KOPT-K1 (cell line): Measurements from ENCODE around the gene MARK4.
A peak's percentile ranks its signal among the peaks of the same experiment; 100 is the strongest.

Experiments
- H3K27ac ChIP-seq: fragments of 200-600 bp; sonication (generic); 2 replicates; pipeline ENCODE4 v1.5.1; 2016; ENCODE audit warnings: antibody characterized with exemption, mild to moderate bottlenecking, low read depth, low read length; ENCODE audit not compliant: poor library complexity, severe bottlenecking
- H3K36me3 ChIP-seq: fragments of 200-600 bp; sonication (generic); 2 replicates; pipeline ENCODE4 v1.5.1; 2017; ENCODE audit warnings: antibody characterized with exemption, mild to moderate bottlenecking, low read length, moderate library complexity; ENCODE audit not compliant: insufficient read depth
- H3K9me3 ChIP-seq: fragments of 200-600 bp; sonication (generic); 2 replicates; pipeline ENCODE4 v1.5.1; 2017; ENCODE audit warnings: antibody characterized with exemption, low read length, mild to moderate bottlenecking; ENCODE audit not compliant: insufficient read depth, poor library complexity, severe bottlenecking

MARK4 gene

GRCh38 chr19:45250832-45251451 is at the start of gene MARK4:
MARK4 (plus strand) TSS chr19:45251271; CDS start chr19:45251589, 318 bp downstream.
- Histone ChIP-seq H3K9me3 (no peaks in the 10 kb centered on the region), H3K27ac (peak within 1 kb of the TSS; percentile 62), H3K36me3 (no peaks in the 10 kb centered on the region)

DNA sequence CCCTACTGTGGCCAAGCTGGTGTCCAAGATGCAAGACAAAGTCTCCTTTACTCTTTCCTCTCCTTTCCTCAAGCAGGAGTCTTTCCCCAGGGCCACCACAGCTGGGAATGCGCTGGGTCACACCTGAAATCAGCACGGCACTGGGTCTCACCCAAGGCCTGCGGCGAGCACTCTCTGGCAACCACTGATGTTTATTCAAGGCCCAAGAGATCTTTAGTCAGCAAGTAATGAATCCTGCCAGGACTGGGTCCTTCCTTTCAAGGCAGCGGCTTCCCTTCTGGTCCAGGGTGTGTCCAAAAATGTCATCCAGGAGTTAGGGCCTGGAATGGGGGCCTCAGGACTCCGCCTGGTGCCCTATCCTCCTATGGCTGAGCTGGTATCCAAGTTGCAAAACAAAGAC is 48.4 kb upstream of the MARK4 start:
- Histone ChIP-seq H3K27ac (no peak overlapping the region), H3K9me3 (no peaks in the 10 kb centered on the region), H3K36me3 (no peaks in the 10 kb centered on the region)

GRCh38 chr19:45205810-45206209 is 45.3 kb upstream of the MARK4 start:
- no peak overlapping the region for H3K27ac ChIP-seq
- H3K9me3 ChIP-seq, result no peaks in the 10 kb centered on the region
- no peaks in the 10 kb centered on the region for H3K36me3 ChIP-seq

GRCh38 chr19:45206328-45206727 is 44.7 kb upstream of the MARK4 start:
- H3K36me3 ChIP-seq, result no peaks in the 10 kb centered on the region
- H3K9me3 ChIP-seq, result no peaks in the 10 kb centered on the region
- H3K27ac ChIP-seq, result no peak overlapping the region

- Histone ChIP-seq H3K36me3 (no peaks in the 10 kb centered on the region), H3K9me3 (no peaks in the 10 kb centered on the region), H3K27ac (no peak overlapping the region)
Observed at GRCh38 chr19:45211751-45212381, 39.2 kb upstream of the MARK4 start.

DNA sequence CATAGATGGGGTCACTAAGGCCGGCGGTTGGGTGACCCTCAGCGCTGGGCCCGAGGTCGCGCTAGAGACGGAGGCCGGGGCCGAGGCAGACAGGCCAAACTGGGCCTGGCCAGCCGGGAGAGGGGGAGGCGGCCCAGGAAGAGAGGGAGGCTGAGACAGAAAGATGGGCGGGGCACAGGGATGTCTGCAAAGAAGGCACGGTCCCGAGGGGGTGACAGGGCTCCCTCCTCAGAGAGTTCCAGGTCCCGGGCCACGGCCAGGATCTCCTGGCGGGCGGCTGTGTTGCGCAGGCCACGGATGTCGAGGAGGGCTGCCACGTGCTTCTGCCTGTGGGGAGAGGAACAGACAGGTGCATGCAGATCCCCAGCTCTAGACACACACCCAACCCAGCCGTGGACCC is 38.0 kb upstream of the MARK4 start:
- H3K9me3 ChIP-seq, result no peaks in the 10 kb centered on the region
- H3K27ac ChIP-seq, result no peak overlapping the region
- H3K36me3 ChIP-seq, result no peaks in the 10 kb centered on the region

GRCh38 chr19:45215391-45216191 is 35.5 kb upstream of the MARK4 start:
- Histone ChIP-seq H3K36me3 (no peaks in the 10 kb centered on the region), H3K27ac (no peak overlapping the region), H3K9me3 (no peaks in the 10 kb centered on the region)

DNA sequence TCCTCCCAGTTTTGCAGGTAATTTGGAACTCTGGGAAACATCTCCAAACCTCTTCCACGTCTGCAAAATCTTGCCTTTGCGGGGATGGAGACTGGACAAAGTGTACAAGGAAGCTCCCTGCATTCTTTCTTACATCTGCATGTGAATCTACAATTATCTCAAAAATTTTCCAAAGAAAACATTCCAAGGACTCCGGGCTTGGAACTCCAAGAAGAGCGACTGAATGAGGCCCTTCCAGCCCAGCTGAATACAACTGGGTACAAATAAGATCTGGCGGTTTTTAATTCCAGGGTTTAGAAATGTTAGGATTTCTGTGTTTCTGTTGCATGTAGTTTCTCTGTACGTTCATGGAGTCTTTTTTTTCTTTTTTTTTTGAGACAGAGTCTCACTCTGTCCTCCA is 34.4 kb upstream of the MARK4 start:
- Histone ChIP-seq H3K27ac (no peak overlapping the region), H3K36me3 (no peaks in the 10 kb centered on the region), H3K9me3 (no peaks in the 10 kb centered on the region)

DNA sequence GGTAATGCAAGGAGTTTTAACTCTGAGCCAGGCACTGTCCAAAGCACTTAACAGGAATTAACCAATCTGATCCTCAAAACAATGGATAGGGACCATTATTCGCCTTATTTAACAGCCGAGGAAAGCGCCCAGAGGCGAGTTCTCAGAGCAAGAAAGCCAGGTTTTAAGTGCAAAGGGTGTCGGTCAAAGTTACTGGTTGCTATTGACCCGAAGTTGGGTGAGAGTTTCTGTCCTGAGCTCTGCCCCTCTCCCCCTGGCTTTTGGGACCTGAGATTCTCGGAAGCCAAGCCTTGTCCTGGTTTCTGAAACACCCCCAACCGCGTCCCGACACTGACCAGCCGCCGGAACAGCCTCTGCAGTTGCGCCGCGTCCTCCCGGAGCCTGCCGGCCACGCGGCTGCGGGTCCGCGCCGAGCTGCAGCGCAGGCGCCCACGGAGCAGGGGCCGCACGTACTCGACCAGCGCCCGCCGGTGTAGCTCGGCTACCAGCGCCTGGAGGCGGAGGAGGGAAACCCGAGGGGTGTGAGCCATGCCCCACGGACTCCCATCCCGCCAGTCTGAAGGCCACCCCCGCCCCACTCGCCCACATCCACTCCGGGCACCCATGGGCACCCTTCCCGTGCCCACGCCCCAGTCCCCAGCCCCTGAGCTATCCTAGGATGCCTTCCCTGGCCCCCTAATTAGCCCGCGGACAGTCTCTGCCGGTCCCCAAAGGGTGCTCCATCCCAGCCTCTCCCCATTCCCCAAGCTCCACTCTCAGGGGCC is 33.7 kb upstream of the MARK4 start:
- H3K9me3 ChIP-seq, result no peaks in the 10 kb centered on the region
- H3K27ac ChIP-seq, result no peak overlapping the region
- H3K36me3 ChIP-seq, result no peaks in the 10 kb centered on the region

DNA sequence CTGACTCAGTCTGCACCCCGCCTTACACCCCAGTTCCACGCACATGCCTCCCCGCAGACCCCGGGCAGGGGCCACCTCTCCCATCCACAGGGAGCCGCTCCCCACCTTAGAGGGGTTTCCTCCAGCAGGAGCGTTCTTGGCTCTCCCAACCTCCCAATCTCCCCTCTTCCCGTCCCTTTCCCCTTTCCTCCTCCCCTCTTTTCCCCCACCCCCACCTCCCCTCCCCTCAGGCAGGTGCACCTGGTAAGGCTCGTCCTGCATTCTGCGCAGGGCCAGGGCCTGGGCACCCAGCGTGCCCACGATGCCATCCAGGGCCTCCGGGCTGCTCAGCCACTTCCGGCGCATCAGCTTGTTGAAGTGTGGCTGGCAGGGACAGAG is 33.1 kb upstream of the MARK4 start:
- no peaks in the 10 kb centered on the region for H3K9me3 ChIP-seq
- no peak overlapping the region for H3K27ac ChIP-seq
- no peaks in the 10 kb centered on the region for H3K36me3 ChIP-seq

DNA sequence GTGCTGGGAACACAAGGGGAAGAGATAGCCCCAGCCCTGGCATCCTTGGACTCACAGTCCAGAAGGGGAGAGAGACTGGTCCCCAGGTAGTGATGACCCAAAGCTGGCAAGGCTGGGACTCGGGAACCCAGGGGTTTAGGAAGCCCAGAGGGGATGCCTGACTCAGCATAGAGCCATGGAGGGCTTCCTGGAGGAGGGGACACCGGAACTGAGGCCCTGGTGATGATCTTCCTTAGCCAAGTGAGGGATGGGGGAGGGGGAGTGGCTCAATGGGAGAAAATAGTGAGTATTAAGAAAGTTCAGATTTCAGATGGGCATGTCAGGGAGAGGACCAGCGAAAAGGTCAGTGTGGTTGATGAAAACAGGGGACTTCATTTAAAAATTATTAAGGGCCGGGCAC is 32.6 kb upstream of the MARK4 start:
- no peak overlapping the region for H3K27ac ChIP-seq
- no peaks in the 10 kb centered on the region for H3K9me3 ChIP-seq
- H3K36me3 ChIP-seq, result no peaks in the 10 kb centered on the region

DNA sequence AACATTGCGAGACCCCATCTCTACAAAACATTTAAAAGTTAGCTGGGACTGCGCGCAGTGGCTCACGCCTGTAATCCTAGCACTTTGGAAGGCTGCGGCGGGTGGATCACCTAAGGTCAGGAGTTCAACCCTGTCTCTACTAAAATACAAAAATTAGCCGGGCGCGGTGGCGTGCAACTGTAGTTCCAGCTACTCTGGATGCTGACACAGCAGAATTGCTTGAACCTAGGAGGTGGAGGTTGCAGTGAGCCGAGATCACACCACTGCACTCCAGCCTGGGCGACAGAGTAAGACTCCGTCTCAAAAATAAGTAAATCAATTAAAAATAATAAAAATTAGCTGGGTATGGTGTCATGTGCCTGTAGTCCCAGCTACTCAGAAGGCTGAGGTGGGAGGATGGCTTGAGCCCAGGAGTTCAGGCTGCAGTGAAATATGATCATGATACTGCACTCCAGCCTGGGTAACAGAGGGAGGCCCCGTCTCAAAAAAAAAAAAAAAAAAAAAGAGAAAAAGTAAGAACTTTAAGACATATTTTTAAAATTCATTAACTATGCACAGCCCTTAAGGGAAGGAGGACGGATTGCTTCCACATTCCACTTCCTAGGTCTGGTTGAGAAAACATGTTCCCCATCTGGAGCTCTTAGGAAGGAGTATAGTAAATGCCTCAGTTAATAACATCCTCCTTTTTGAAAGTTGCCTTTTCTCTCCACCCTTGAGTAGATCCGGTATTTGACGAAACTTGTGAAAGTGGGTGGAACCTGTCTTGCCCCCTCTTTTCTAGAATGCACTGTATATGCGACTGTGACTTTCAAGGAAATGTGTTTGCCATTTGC is 31.9 kb upstream of the MARK4 start:
- Histone ChIP-seq H3K36me3 (no peaks in the 10 kb centered on the region), H3K9me3 (no peaks in the 10 kb centered on the region), H3K27ac (no peak overlapping the region)

GRCh38 chr19:45222724-45223123 is 28.3 kb upstream of the MARK4 start:
- no peaks in the 10 kb centered on the region for H3K36me3 ChIP-seq
- no peaks in the 10 kb centered on the region for H3K9me3 ChIP-seq

GRCh38 chr19:45223879-45224278 is 27.2 kb upstream of the MARK4 start:
- no peaks in the 10 kb centered on the region for H3K9me3 ChIP-seq
- H3K27ac ChIP-seq, result no peak overlapping the region
- H3K36me3 ChIP-seq, result no peaks in the 10 kb centered on the region

More at GRCh38 chr19:45222724-45223123, 28.3 kb upstream of the MARK4 start:
- no peak overlapping the region for H3K27ac ChIP-seq
